Liver (tissue), 9 donors: ENCODE results near the gene LRRC4B. TPM values are rescaled to one million over a fixed set of nuclear protein-coding genes. Genes with fewer than 3 reads are reported as not detected.

ENCODE experiments used
- DNase-seq: peaks from one replicate; pipeline ENCODE4 v3.0.0-alpha.2; 2017; ENCODE audit warnings: low spot score
- H3K27ac ChIP-seq, 2 donors: one replicate each; pipeline ENCODE4 v1.7.0; 2013; ENCODE audit warnings: inconsistent platforms in 2 of 2, low read length in 2 of 2, control low read depth in 1 of 2, low read depth in 1 of 2, mild to moderate bottlenecking in 1 of 2
- H3K27me3 ChIP-seq, 4 donors: one replicate each; pipeline versions ENCODE4 v1.6.1 to v1.7.0; 2013; ENCODE audit warnings: low read length in 3 of 4, inconsistent platforms in 1 of 4, mild to moderate bottlenecking in 1 of 4, moderate library complexity in 1 of 4; ENCODE audit not compliant: control insufficient read depth in 4 of 4, insufficient read depth in 4 of 4
- H3K36me3 ChIP-seq, 4 donors: one replicate each; pipeline versions ENCODE4 v1.6.1 to v1.7.0; 2013; ENCODE audit warnings: low read length in 3 of 4, mild to moderate bottlenecking in 3 of 4, low read depth in 1 of 4, moderate library complexity in 1 of 4; ENCODE audit not compliant: control insufficient read depth in 4 of 4, insufficient read depth in 3 of 4
- H3K4me1 ChIP-seq, 4 donors: one replicate each; pipeline versions ENCODE4 v1.6.1 to v1.7.0; 2013; ENCODE audit warnings: low read length in 3 of 4, mild to moderate bottlenecking in 3 of 4, moderate library complexity in 1 of 4; ENCODE audit not compliant: control insufficient read depth in 4 of 4, insufficient read depth in 4 of 4
- H3K4me3 ChIP-seq, 3 donors: one replicate each; pipeline versions ENCODE4 v1.6.1 to v1.7.0; 2013; ENCODE audit warnings: low read length in 3 of 3, control low read depth in 1 of 3, low read depth in 1 of 3, mild to moderate bottlenecking in 1 of 3
- H3K9ac ChIP-seq, 2 donors: one replicate each; pipeline ENCODE4 v1.7.0; 2013; ENCODE audit warnings: low read length in 2 of 2, mild to moderate bottlenecking in 2 of 2, moderate library complexity in 2 of 2, control low read depth in 1 of 2, low read depth in 1 of 2
- H3K9me3 ChIP-seq, 4 donors: one replicate each; pipeline versions ENCODE4 v1.6.1 to v1.7.0; 2013; ENCODE audit warnings: low read length in 3 of 4; ENCODE audit not compliant: control insufficient read depth in 4 of 4
- FOXA1 ChIP-seq: IDR thresholded peaks from 2 replicates; pipeline ENCODE4 v1.6.1; 2016; ENCODE audit warnings: antibody characterized with exemption
- GABPA ChIP-seq, 2 donors: IDR thresholded peaks in 1 of 2; conservative IDR thresholded peaks in 1 of 2; 2 replicates each; pipeline ENCODE4 v1.6.1; 2016; ENCODE audit warnings: antibody characterized with exemption in 2 of 2, mild to moderate bottlenecking in 1 of 2, moderate library complexity in 1 of 2
- HNF4G ChIP-seq: IDR thresholded peaks from 2 replicates; pipeline ENCODE4 v1.6.1; 2016; ENCODE audit warnings: antibody characterized with exemption
- NR2F2 ChIP-seq: IDR thresholded peaks from 2 replicates; pipeline ENCODE4 v1.6.1; 2016; ENCODE audit warnings: antibody characterized with exemption
- RAD21 ChIP-seq, 2 donors: IDR thresholded peaks; 2 replicates each; pipeline ENCODE4 v1.6.1; 2016; ENCODE audit warnings: antibody characterized with exemption in 2 of 2, mild to moderate bottlenecking in 2 of 2
- SP1 ChIP-seq: IDR thresholded peaks from 2 replicates; pipeline ENCODE4 v1.6.1; 2018; ENCODE audit warnings: antibody characterized with exemption, mild to moderate bottlenecking
- TAF1 ChIP-seq: conservative IDR thresholded peaks from 2 replicates; pipeline ENCODE4 v1.6.1; 2016; ENCODE audit warnings: antibody characterized with exemption, mild to moderate bottlenecking
- YY1 ChIP-seq: IDR thresholded peaks from 2 replicates; pipeline ENCODE4 v1.6.1; 2016; ENCODE audit warnings: antibody characterized with exemption, mild to moderate bottlenecking
- WGBS: extraction: QIAGEN DNeasy Blood & Tissue Kit; methylation state at CpG from one replicate; pipeline ENCODE4 v1.1.7; 2013; 5-methylcytosine and 5-hydroxymethylcytosine counted together
- polyA plus RNA-seq, 2 donors: library from polyadenylated mRNA; stranded (reverse) in 1 of 2; unstranded in 1 of 2; fragments of 200-250 nt in 1 of 2; fragments of >200 nt in 1 of 2; fragmentation: Nextera tagmentation in 1 of 2; extraction: Ambion mirVana in 1 of 2; gene quantifications; one replicate each; pipeline versions ENCODE4 v1.2.1 to v1.2.3, GENCODE V29; 2013 to 2015
- total RNA-seq, 2 donors: library from RNA; depleted of rRNA; stranded (reverse); fragments of >200 nt; gene quantifications; one replicate each; pipeline ENCODE4 v1.2.3, GENCODE V29; 2014
- TF ChIP-seq, protein P1 (sequence below): fragments of 150-350 bp; IDR thresholded peaks from 2 replicates; pipeline ENCODE4 v1.5.1; 2017; ENCODE audit warnings: improper control_type of control experiment, low read depth, low read length; ENCODE audit not compliant: missing input control
- TF ChIP-seq, protein P2 (sequence below): IDR thresholded peaks from 2 replicates; pipeline ENCODE4 v1.6.1; 2016; ENCODE audit warnings: antibody characterized with exemption
- donor health status: healthy.
- donor health status: healthy.
- donor health status: healthy.
- donor health status: healthy.
- donor health status: healthy.

LRRC4B gene
- total and polyA plus RNA-seq, 4 donors: 0.11 to 1.1 (median 0.79) TPM

DNA sequence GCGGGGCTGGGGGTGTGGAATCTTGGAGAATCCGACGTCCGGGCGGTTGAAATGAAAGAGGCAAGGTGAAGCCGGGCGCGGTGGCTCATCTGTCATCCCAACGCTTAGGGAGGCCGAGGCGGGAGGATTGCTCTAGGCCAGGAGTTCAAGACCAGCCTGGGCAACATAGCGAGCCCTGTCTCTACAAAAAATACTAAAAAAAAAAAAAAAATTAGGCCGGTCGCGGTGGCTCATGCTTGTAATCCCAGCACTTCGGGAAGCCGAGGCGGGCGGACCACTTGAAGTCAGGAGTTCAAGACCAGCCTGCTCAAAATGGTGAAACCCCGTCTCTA lies 91.4 kb downstream of the LRRC4B start (continued):
- TF ChIP-seq, protein P1, sequence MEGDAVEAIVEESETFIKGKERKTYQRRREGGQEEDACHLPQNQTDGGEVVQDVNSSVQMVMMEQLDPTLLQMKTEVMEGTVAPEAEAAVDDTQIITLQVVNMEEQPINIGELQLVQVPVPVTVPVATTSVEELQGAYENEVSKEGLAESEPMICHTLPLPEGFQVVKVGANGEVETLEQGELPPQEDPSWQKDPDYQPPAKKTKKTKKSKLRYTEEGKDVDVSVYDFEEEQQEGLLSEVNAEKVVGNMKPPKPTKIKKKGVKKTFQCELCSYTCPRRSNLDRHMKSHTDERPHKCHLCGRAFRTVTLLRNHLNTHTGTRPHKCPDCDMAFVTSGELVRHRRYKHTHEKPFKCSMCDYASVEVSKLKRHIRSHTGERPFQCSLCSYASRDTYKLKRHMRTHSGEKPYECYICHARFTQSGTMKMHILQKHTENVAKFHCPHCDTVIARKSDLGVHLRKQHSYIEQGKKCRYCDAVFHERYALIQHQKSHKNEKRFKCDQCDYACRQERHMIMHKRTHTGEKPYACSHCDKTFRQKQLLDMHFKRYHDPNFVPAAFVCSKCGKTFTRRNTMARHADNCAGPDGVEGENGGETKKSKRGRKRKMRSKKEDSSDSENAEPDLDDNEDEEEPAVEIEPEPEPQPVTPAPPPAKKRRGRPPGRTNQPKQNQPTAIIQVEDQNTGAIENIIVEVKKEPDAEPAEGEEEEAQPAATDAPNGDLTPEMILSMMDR: no peak

DNA sequence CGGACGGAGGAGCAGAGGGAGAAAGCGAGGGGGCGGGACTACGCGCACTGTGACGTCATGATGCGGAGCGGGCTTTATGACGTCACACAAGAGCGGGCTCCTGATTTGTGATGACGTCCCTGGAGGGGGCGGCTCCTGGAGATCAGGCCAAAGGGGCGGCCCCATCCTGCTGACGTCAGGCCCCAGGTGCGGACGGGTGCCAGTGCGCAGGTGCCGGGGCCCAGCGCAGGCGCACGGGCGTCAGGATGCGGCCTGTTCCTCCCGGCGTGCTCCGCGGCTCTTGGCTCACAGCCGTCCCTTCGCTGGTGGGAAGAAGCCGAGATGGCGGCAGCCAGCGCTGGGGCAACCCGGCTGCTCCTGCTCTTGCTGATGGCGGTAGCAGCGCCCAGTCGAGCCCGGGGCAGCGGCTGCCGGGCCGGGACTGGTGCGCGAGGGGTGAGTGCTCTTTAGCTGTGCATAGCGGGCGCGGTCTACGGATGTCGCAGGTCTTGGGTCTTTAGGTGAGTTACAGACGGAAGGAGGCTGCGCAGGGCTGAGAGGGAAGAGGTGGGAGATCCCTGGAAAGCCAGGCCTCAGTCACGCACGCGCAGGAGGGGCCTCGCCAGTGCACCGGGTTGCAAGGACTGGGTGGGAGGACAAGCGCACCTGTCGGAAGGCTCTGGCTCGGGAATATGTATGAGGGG lies 91.9 kb downstream of the LRRC4B start, which contains the start of the genes EMC10 and GARIN5A:
EMC10 (plus strand) TSS at position 284 of the 683 bp plus-strand sequence; CDS start at position 322, 38 bp downstream.
GARIN5A (minus strand) TSS at position 625 of the 683 bp plus-strand sequence; CDS start at position 165, 460 bp downstream.
- peak; percentile 81 for DNase-seq
- Histone ChIP-seq H3K4me3 (peak within 1 kb of the TSS; percentile 89 to 99 (median 94)), H3K4me1 (peaks cover 4 to 19% (median 15%) of the 10 kb centered on the region in 4 donors), H3K27ac (peak within 1 kb of the TSS; percentile 60 to 61), H3K9ac (peak within 1 kb of the TSS; percentile 58 to 81), H3K27me3 (no peaks in the 10 kb centered on the region), H3K36me3 (peaks cover 5 to 22% (median 11%) of the 10 kb centered on the region in 4 donors), H3K9me3 (no peaks in the 10 kb centered on the region)
- 3% methylated on average over 58 of the region's 58 CpGs for WGBS
- TF ChIP-seq, protein P1: no peak
- TF ChIP-seq FOXA1: no peak
- peak; percentile 12 for TF ChIP-seq SP1
- TF ChIP-seq GABPA (IDR thresholded peaks at IDR 0.05 in 1 of 2, conservative IDR thresholded peaks at IDR 0.05 in 1 of 2): peak in 1 of 2 donors; percentile 75
- peak; percentile 93 for TF ChIP-seq YY1

DNA sequence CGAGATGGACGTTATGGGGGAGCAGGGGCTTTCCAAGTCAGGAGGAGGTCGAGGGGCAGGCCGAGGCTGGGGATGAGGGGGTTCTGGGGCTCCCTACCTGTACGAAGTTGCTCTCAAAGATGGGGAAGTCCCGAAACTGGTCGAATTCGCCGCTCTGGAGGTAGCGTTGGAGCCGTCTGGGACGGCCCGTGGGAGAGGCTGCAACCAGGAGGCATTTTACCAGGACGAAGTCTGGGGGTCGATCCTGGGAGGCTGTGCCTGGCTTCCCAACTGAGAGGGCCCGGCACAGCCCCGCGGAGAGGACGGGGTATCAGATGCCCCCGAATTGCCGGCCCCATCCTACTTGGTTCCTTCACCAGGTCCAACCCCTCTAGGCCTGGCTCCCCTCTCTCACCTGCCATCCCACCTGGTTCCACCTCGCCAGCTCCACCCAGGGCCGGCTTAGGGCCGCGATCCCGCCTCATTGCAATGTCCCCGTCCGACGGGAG lies 92.5 kb downstream of the LRRC4B start:
- Histone ChIP-seq H3K36me3 (peaks cover 5 to 17% (median 8%) of the 10 kb centered on the region in 4 donors), H3K4me3 (peak overlapping the region in 1 of 3 donors; percentile 89), H3K27ac (peak overlapping the region; percentile 60 to 61), H3K9ac (no peak overlapping the region), H3K4me1 (peaks cover 4 to 19% (median 15%) of the 10 kb centered on the region in 4 donors), H3K9me3 (no peaks in the 10 kb centered on the region), H3K27me3 (no peaks in the 10 kb centered on the region)
- 80% methylated on average over 29 of the region's 29 CpGs for WGBS
- DNase-seq: no peak
- no peak for TF ChIP-seq RAD21 (IDR thresholded peaks at IDR 0.05)
- TF ChIP-seq NR2F2: no peak
- TF ChIP-seq HNF4G: no peak
- TF ChIP-seq, protein P2, sequence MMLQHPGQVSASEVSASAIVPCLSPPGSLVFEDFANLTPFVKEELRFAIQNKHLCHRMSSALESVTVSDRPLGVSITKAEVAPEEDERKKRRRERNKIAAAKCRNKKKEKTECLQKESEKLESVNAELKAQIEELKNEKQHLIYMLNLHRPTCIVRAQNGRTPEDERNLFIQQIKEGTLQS: no peak
- no peak for TF ChIP-seq FOXA1
- no peak for TF ChIP-seq TAF1
